SK-N-SH treated with all-trans-retinoic acid at 6 μM for 48 hours (cell line): ENCODE measurements around the gene SRSF1.

Source experiments
- ATAC-seq: fragments of 200-7000 bp; cut with Tn5 transposase; 3 replicates; pipeline ENCODE4 v1.9.1; 2020; ENCODE audit warnings: mild to moderate bottlenecking, moderate library complexity
- BACH2 ChIP-seq: fragments of 250-450 bp; sonication (Bioruptor Pico); IDR thresholded peaks from 2 replicates; pipeline ENCODE4 v1.9.0; 2021; ENCODE audit warnings: mild to moderate bottlenecking, borderline replicate concordance
- CREB5 ChIP-seq: fragments of 250-450 bp; sonication (Bioruptor Pico); IDR thresholded peaks from 2 replicates; pipeline ENCODE4 v1.5.1; 2020; ENCODE audit warnings: low read depth, mild to moderate bottlenecking, moderate library complexity
- CSDC2 ChIP-seq: fragments of 250-450 bp; sonication (Bioruptor Pico); IDR thresholded peaks from 2 replicates; pipeline ENCODE4 v1.5.0; 2020; ENCODE audit warnings: mild to moderate bottlenecking, moderate library complexity
- CSRNP3 ChIP-seq: fragments of 250-450 bp; sonication (Bioruptor Pico); IDR thresholded peaks from 2 replicates; pipeline ENCODE4 v1.5.1; 2021; ENCODE audit warnings: mild to moderate bottlenecking, moderate library complexity
- ESRRG ChIP-seq: fragments of 250-450 bp; sonication (Bioruptor Pico); IDR thresholded peaks from 2 replicates; pipeline ENCODE4 v1.6.1; 2021; ENCODE audit warnings: mild to moderate bottlenecking
- GLIS3 ChIP-seq: fragments of 250-450 bp; sonication (Bioruptor Pico); IDR thresholded peaks from 2 replicates; pipeline ENCODE4 v1.5.0; 2020; ENCODE audit warnings: mild to moderate bottlenecking, moderate library complexity
- ISL1 ChIP-seq: fragments of 250-450 bp; sonication (Bioruptor Pico); IDR thresholded peaks from 2 replicates; pipeline ENCODE4 v2.1.2; 2022; ENCODE audit warnings: mild to moderate bottlenecking, moderate library complexity
- OSR1 ChIP-seq: fragments of 250-450 bp; sonication (Bioruptor Pico); IDR thresholded peaks from 2 replicates; pipeline ENCODE4 v1.8.0; 2022; ENCODE audit warnings: moderate library complexity, mild to moderate bottlenecking, inconsistent platforms
- PATZ1 ChIP-seq: fragments of 250-450 bp; sonication (Bioruptor Pico); IDR thresholded peaks from 2 replicates; pipeline ENCODE4 v1.8.0; 2020; ENCODE audit warnings: mild to moderate bottlenecking, moderate library complexity, borderline replicate concordance
- POU6F1 ChIP-seq: fragments of 250-450 bp; sonication (Bioruptor Pico); IDR thresholded peaks from 2 replicates; pipeline ENCODE4 v1.8.0; 2021; ENCODE audit warnings: low read depth, mild to moderate bottlenecking, moderate library complexity, borderline replicate concordance
- PPARA ChIP-seq: fragments of 250-450 bp; sonication (Bioruptor Pico); IDR thresholded peaks from 2 replicates; pipeline ENCODE4 v1.5.0; 2020; ENCODE audit warnings: mild to moderate bottlenecking, borderline replicate concordance
- RARB ChIP-seq: fragments of 250-450 bp; sonication (Bioruptor Pico); IDR thresholded peaks from 2 replicates; pipeline ENCODE4 v1.8.0; 2021; ENCODE audit warnings: mild to moderate bottlenecking, moderate library complexity
- SNAI2 ChIP-seq: fragments of 250-450 bp; sonication (Bioruptor Pico); IDR thresholded peaks from 2 replicates; pipeline ENCODE4 v1.5.0; 2020; ENCODE audit warnings: mild to moderate bottlenecking, moderate library complexity
- TCF4 ChIP-seq: fragments of 250-450 bp; sonication (Bioruptor Pico); IDR thresholded peaks from 2 replicates; pipeline ENCODE4 v1.8.0; 2021; ENCODE audit warnings: mild to moderate bottlenecking, moderate library complexity, borderline replicate concordance
- TOX ChIP-seq: fragments of 250-450 bp; sonication (Bioruptor Pico); IDR thresholded peaks from 2 replicates; pipeline ENCODE4 v1.8.0; 2021; ENCODE audit warnings: mild to moderate bottlenecking, moderate library complexity, borderline replicate concordance
- TSHZ2 ChIP-seq: fragments of 250-450 bp; sonication (Bioruptor Pico); IDR thresholded peaks from 2 replicates; pipeline ENCODE4 v1.5.0; 2020; ENCODE audit warnings: mild to moderate bottlenecking, moderate library complexity
- ZC3H10 ChIP-seq: fragments of 250-450 bp; sonication (Bioruptor Pico); IDR thresholded peaks from 2 replicates; pipeline ENCODE4 v1.5.1; 2021; ENCODE audit warnings: mild to moderate bottlenecking, moderate library complexity
- ZFP3 ChIP-seq: fragments of 250-450 bp; sonication (Bioruptor Pico); IDR thresholded peaks from 2 replicates; pipeline ENCODE4 v1.5.0; 2020; ENCODE audit warnings: mild to moderate bottlenecking, moderate library complexity
- ZFP30 ChIP-seq: fragments of 450-650 bp; formaldehyde crosslinking; IDR thresholded peaks from 2 replicates; pipeline ENCODE4 v1.5.0; 2022; ENCODE audit warnings: mild to moderate bottlenecking, moderate library complexity
- ZNF565 ChIP-seq: fragments of 450-650 bp; formaldehyde crosslinking; conservative IDR thresholded peaks from 2 replicates; pipeline ENCODE4 v1.5.0; 2020; ENCODE audit warnings: low read depth, mild to moderate bottlenecking, moderate library complexity
- ZNF70 ChIP-seq: fragments of 450-650 bp; formaldehyde crosslinking; IDR thresholded peaks from 2 replicates; pipeline ENCODE4 v1.5.0; 2020; ENCODE audit warnings: mild to moderate bottlenecking, moderate library complexity
- ZNF8 ChIP-seq: fragments of 450-650 bp; formaldehyde crosslinking; IDR thresholded peaks from 2 replicates; pipeline ENCODE4 v1.5.0; 2020; ENCODE audit warnings: mild to moderate bottlenecking, moderate library complexity

Gene SRSF1

GRCh38 chr17:58054641-58055040, 47.6 kb upstream of the SRSF1 start:
- ATAC-seq = no peak

GRCh38 chr17:58052945-58053715, 46.1 kb upstream of the SRSF1 start:
- no peak for TF ChIP-seq ISL1 (CRISPR knock-in tag)
- no peak for TF ChIP-seq CSDC2 (CRISPR knock-in tag)
- no peak for TF ChIP-seq ZFP30 (CRISPR knock-in tag)
- TF ChIP-seq ZNF565 = no peak
- TF ChIP-seq TCF4 (CRISPR knock-in tag) = no peak
- no peak for TF ChIP-seq ZNF8 (CRISPR knock-in tag)
- TF ChIP-seq ESRRG (CRISPR knock-in tag) = no peak
- TF ChIP-seq ZFP3 (CRISPR knock-in tag) = no peak
- TF ChIP-seq ZNF70 = no peak
- no peak for TF ChIP-seq RARB (CRISPR knock-in tag)
- TF ChIP-seq PPARA (CRISPR knock-in tag) = no peak
- no peak for TF ChIP-seq POU6F1 (CRISPR knock-in tag)
- no peak for TF ChIP-seq TOX
- TF ChIP-seq BACH2 (CRISPR knock-in tag) = no peak
- TF ChIP-seq TSHZ2 (CRISPR knock-in tag) = no peak
- no peak for TF ChIP-seq CSRNP3 (CRISPR knock-in tag)
- no peak for TF ChIP-seq CREB5 (CRISPR knock-in tag)
- TF ChIP-seq GLIS3 (CRISPR knock-in tag) = no peak
- no peak for TF ChIP-seq ZC3H10
- no peak for TF ChIP-seq PATZ1 (CRISPR knock-in tag)
- ATAC-seq = no peak

More at GRCh38 chr17:58054641-58055040, 47.6 kb upstream of the SRSF1 start:
- TF ChIP-seq SNAI2 (CRISPR knock-in tag) = no peak
- no peak for TF ChIP-seq CSDC2 (CRISPR knock-in tag)
- no peak for TF ChIP-seq ESRRG (CRISPR knock-in tag)
- no peak for TF ChIP-seq PATZ1 (CRISPR knock-in tag)
- no peak for TF ChIP-seq OSR1 (CRISPR knock-in tag)
- TF ChIP-seq RARB (CRISPR knock-in tag) = no peak
- TF ChIP-seq ZNF565 = no peak
- TF ChIP-seq BACH2 (CRISPR knock-in tag) = no peak
- TF ChIP-seq TCF4 (CRISPR knock-in tag) = no peak
- no peak for TF ChIP-seq CREB5 (CRISPR knock-in tag)
- TF ChIP-seq ZNF8 (CRISPR knock-in tag) = no peak
- TF ChIP-seq PPARA (CRISPR knock-in tag) = no peak
